Measurements from ENCODE around the gene OR2A2.
"Not testable (repeated sequence)": the region's sequence is repeated elsewhere in the genome, so short reads cannot be mapped to it uniquely, and the experiment has no call there.

The OR2A2 gene

DNA sequence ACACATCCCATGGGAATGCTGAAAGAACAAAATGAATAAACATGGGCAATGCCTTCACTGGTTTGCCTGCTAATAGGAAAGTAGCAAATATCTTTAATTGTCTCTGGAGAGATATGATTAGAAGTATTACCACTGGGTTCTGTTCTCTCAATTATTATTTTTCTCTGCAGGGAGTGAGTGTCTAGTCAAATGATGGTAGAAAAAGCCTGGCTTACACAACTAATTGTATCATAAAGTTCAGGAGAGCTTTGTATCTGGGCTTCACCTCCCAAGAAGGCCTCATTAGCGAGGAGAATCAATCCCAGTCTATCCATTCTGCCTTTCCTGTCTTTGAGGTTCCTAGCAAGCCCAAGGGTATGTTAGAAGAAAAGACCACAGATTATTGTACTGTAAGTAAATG is 13.5 kb downstream of the OR2A2 start, which contains the start of gene OR2A14:
Gene OR2A14, plus strand, starts transcription at position 301 of the 400 bp plus-strand sequence. CDS start 5,937 bp downstream, outside the sequence.
- no peak within 1 kb of the TSS for H3K27ac Mint-ChIP-seq
- no peak within 1 kb of the TSS for H3K4me3 Mint-ChIP-seq
- H3K27me3 Mint-ChIP-seq, result no peaks in the 10 kb centered on the region
- no peaks in the 10 kb centered on the region for H3K9me3 Mint-ChIP-seq (ENCODE audit: low read depth)
- H3K4me1 Mint-ChIP-seq (ENCODE audit: low read depth), result no peaks in the 10 kb centered on the region
- H3K36me3 Mint-ChIP-seq, result no peaks in the 10 kb centered on the region

DNA sequence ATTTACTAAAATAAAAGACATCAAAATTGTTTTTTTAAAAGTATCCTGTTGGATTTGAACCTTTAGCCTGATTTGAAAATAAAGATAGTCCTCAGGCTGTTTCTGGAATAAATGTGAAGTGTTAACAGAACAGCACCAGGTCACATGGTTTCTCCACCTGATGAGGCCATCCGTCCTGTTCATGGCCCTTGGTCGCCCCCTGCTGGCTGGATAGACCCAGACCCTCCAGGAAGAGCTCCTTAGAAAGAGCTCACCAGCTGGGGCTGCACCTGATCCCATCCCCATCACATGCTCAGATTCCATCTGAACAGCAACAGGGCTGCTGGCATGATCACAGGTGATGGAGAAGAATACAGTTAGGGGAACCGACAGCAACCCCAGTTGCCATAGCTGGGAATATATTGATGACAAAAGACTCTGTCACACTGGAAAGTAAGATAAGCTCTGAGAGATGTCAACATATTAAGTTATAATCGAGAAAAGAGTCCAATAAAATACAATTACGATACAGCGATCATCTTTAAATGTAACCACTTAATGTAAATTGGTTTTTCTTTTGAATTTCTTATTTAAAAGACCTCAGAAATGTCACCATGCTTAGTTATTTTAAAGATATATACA is 18.4 kb downstream of the OR2A2 start:
- H3K27ac Mint-ChIP-seq, result no peak overlapping the region
- H3K36me3 Mint-ChIP-seq, result no peaks in the 10 kb centered on the region
- H3K4me3 Mint-ChIP-seq, result no peak overlapping the region
- H3K27me3 Mint-ChIP-seq, result no peaks in the 10 kb centered on the region
- H3K4me1 Mint-ChIP-seq (ENCODE audit: low read depth), result no peaks in the 10 kb centered on the region
- H3K9me3 Mint-ChIP-seq (ENCODE audit: low read depth), result no peaks in the 10 kb centered on the region

DNA sequence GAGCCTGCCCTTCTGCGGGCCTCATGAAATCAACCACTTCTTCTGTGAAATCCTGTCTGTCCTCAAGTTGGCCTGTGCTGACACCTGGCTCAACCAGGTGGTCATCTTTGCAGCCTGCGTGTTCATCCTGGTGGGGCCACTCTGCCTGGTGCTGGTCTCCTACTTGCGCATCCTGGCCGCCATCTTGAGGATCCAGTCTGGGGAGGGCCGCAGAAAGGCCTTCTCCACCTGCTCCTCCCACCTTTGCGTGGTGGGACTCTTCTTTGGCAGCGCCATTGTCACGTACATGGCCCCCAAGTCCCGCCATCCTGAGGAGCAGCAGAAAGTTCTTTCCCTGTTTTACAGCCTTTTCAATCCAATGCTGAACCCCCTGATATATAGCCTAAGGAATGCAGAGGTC is 20.2 kb downstream of the OR2A2 start:
- not testable (repeated sequence) for H3K27me3 Mint-ChIP-seq; H3K9me3 Mint-ChIP-seq (ENCODE audit: low read depth); H3K27ac Mint-ChIP-seq; H3K4me1 Mint-ChIP-seq (ENCODE audit: low read depth); H3K36me3 Mint-ChIP-seq; H3K4me3 Mint-ChIP-seq

DNA sequence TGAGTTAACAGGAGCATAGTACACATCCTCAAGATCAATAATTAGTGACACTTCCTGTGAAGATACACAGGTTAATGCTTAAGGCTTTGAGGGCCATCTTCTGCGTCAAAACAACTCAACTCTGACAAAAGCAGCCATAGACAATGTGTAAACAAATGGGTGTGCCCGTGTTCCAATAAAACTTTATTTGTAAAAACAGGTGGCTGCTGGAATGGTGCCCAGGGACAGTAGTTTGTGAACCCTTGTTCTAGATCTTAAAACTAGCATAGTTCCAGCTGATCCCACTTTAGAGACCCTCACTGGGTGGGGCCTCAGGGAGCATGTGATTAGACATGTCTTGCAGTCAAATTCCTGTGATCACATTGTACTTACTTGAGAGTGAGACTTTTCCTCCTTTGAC is 21.3 kb downstream of the OR2A2 start:
- H3K9me3 Mint-ChIP-seq (ENCODE audit: low read depth), result no peaks in the 10 kb centered on the region
- no peaks in the 10 kb centered on the region for H3K4me1 Mint-ChIP-seq (ENCODE audit: low read depth)
- H3K27ac Mint-ChIP-seq, result no peak overlapping the region
- H3K27me3 Mint-ChIP-seq, result no peaks in the 10 kb centered on the region
- H3K36me3 Mint-ChIP-seq, result no peaks in the 10 kb centered on the region
- H3K4me3 Mint-ChIP-seq, result no peak overlapping the region

DNA sequence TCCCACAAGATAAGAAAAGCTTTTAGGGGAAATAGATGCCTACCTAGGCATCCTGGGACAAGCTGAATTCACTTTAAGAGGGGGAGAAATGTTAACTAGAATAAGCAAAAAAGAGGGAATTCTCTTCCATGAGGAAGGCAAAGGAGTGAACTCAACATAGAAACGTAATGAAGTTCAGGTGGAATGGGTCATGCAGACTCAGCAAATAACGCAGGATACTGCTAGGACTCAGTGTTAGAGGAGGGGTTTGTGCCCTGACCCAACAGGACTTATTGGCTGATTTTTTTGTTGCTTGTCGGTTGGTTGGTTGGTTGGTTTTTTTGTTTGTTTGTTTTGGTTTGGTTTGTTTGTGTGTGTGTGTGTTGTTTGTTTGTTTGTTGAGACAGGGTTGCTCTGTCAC is 22.9 kb downstream of the OR2A2 start:
- Mint-ChIP-seq H3K36me3 (no peaks in the 10 kb centered on the region), H3K4me1 (ENCODE audit: low read depth) (no peaks in the 10 kb centered on the region), H3K9me3 (ENCODE audit: low read depth) (no peaks in the 10 kb centered on the region), H3K27me3 (peaks cover 4% of the 10 kb centered on the region), H3K4me3 (no peak overlapping the region), H3K27ac (no peak overlapping the region)

DNA sequence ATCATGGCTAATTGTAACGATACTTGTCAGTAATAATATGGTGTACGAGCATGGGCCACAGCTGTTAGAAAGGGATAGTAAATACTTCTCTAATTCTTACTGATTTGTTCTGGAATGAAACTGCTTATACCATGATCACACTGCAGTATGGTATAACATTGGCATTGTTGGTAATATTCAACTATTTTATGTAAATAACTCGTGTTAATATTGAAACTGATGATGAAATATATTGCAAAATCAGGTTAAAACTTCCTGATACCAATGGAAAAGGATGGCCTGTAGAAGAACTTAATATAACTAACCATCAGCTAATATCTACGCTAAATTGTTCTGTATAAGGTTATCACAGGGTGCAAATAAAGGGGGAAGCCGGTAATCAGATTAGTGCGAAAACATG is 23.9 kb downstream of the OR2A2 start:
- no peaks in the 10 kb centered on the region for H3K9me3 Mint-ChIP-seq (ENCODE audit: low read depth)
- no peak overlapping the region for H3K4me3 Mint-ChIP-seq
- no peaks in the 10 kb centered on the region for H3K4me1 Mint-ChIP-seq (ENCODE audit: low read depth)
- H3K36me3 Mint-ChIP-seq, result no peaks in the 10 kb centered on the region
- H3K27ac Mint-ChIP-seq, result no peak overlapping the region
- peaks cover 4% of the 10 kb centered on the region for H3K27me3 Mint-ChIP-seq

DNA sequence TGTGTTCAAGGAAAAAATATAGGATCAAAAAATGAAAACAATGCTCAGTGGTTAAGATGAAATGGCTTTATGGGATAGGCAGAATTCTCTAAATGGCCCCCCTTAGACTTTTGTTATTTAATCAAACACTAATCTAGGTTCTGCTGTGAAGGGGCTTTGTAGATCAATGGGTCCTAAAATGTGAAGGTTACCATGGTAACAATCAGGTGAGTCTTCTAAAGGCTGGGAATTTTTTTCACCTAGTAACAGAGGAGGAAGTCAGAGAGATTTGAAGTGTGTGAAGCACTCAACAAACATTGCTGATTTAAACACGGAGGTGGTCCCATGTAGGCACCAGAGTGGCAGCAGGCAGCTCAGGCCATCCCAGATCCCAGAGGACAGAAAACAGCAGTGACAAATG is 24.7 kb downstream of the OR2A2 start:
- H3K9me3 Mint-ChIP-seq (ENCODE audit: low read depth), result no peaks in the 10 kb centered on the region
- H3K36me3 Mint-ChIP-seq, result no peaks in the 10 kb centered on the region
- H3K27ac Mint-ChIP-seq, result no peak overlapping the region

DNA sequence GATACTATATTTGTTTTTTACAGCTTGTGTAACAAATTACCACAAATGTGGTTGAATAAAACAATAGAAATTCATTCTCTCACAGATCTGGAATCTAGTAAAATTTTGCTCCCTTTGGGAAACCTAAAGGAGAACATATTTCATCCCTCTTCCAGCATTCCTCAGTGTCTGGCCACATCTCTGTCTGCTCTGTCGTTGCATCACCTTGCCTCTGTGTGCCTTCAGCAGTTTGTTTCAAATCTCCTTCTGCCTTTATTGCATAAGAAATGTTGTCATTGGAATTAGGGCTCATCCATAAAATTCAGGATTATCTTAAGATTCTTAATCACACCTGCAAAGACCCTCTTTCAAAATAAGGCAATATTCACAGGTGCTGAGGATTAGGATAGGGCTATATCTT is 28.1 kb downstream of the OR2A2 start:
- H3K4me3 Mint-ChIP-seq, result no peak overlapping the region
- peaks cover 6% of the 10 kb centered on the region for H3K27me3 Mint-ChIP-seq
- H3K27ac Mint-ChIP-seq, result no peak overlapping the region
- no peaks in the 10 kb centered on the region for H3K4me1 Mint-ChIP-seq (ENCODE audit: low read depth)
- no peaks in the 10 kb centered on the region for H3K9me3 Mint-ChIP-seq (ENCODE audit: low read depth)
- peaks cover 3% of the 10 kb centered on the region for H3K36me3 Mint-ChIP-seq

More for the DNA sequence above, 24.7 kb downstream of the OR2A2 start:
- Mint-ChIP-seq H3K27me3 (peaks cover 4% of the 10 kb centered on the region), H3K4me1 (ENCODE audit: low read depth) (no peaks in the 10 kb centered on the region), H3K4me3 (no peak overlapping the region)

DNA sequence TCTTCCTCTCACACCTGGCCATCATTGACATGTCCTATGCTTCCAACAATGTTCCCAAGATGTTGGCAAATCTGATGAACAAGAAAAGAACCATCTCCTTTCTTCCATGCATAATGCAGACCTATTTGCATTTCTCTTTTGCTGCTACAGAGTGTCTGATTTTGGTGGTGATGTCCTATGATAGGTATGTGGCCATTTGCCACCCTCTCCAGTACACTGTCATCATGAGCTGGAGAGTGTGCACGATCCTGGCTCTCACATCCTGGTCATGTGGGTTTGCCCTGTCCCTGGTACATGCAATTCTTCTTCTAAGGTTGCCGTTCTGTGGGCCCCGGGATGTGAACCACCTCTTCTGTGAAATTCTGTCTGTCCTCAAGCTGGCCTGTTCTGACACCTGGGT is 32.8 kb downstream of the OR2A2 start:
- peaks cover 7% of the 10 kb centered on the region for H3K36me3 Mint-ChIP-seq
- no peak overlapping the region for H3K27ac Mint-ChIP-seq
- H3K4me3 Mint-ChIP-seq, result no peak overlapping the region
- peaks cover 2% of the 10 kb centered on the region for H3K27me3 Mint-ChIP-seq
- H3K4me1 Mint-ChIP-seq (ENCODE audit: low read depth), result no peaks in the 10 kb centered on the region
- H3K9me3 Mint-ChIP-seq (ENCODE audit: low read depth), result peaks cover 7% of the 10 kb centered on the region

DNA sequence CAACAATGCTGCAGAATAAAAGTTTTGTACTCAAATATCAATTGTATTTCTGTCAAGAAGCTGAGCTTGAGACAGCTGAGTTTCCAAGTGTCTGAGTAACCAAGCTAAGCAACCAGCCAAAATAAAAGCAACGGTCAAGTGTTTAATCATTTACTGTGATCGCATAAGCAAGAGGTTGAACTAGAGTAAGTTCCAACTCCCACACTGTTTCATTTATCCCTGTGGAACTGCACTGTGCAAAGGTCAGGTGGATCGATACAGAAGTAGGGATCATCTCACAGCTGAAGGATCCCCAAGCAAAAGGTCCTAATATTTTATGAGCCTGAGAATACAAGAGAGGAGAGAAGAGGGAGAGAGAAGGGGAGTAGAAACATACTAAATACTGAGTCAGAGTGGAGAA is 35.0 kb downstream of the OR2A2 start:
- H3K4me3 Mint-ChIP-seq, result no peak overlapping the region
- peaks cover 6% of the 10 kb centered on the region for H3K27me3 Mint-ChIP-seq
- H3K36me3 Mint-ChIP-seq, result peaks cover 24% of the 10 kb centered on the region
- H3K4me1 Mint-ChIP-seq (ENCODE audit: low read depth), result no peaks in the 10 kb centered on the region
- peaks cover 25% of the 10 kb centered on the region for H3K9me3 Mint-ChIP-seq (ENCODE audit: low read depth)
- H3K27ac Mint-ChIP-seq, result no peak overlapping the region

DNA sequence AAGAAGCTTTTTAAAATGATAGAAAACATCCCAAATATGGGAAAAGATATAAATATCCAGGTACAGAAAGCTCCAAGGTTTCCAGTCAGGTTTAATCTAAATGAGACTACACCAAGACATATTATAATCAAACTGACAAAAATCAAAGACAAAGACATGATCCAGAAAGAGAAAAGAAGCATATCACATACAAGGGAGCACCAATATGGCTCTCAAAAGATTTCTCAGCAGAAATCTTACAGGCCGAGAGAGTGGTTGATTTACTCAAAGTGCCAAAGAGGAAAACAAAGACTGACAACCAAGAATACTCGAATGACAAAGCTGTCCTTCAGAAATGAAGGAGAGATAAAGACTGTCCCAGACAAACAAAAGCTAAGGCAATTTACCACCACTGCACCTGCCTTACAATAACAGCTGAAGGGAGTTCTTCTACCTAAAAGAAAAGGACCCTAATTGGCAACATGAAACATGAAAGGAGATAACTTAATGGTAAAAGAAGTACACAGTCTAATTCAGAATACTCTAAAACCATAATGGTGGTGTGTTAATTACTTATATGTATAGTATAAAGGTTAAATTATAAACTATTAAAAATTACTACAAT is 38.9 kb downstream of the OR2A2 start:
- peaks cover 28% of the 10 kb centered on the region for H3K36me3 Mint-ChIP-seq
- H3K27me3 Mint-ChIP-seq, result peaks cover 17% of the 10 kb centered on the region
- no peaks in the 10 kb centered on the region for H3K4me1 Mint-ChIP-seq (ENCODE audit: low read depth)
- peaks cover 42% of the 10 kb centered on the region for H3K9me3 Mint-ChIP-seq (ENCODE audit: low read depth)
- no peak overlapping the region for H3K4me3 Mint-ChIP-seq
- H3K27ac Mint-ChIP-seq, result no peak overlapping the region

DNA sequence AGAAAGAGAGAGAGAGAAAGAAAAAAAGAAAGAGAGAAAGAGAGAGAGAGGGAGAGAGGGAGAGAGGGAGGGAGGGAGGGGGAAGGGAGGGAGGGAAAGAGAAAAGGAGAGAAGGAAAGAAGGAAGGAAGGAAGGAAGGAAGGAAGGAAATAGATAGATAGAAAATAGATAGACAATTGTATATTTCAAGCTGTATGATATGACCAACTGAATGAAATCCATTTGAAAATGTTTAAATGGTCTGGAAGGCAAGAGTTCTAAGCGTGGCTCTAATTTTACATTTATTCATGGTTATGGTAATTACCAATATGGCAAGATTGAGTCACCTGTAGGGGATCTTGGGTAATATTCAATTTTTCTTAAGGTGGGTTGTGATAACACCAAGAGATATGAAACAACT is 49.5 kb downstream of the OR2A2 start:
- no peak overlapping the region for H3K27ac Mint-ChIP-seq
- H3K27me3 Mint-ChIP-seq, result peaks cover 8% of the 10 kb centered on the region
- no peaks in the 10 kb centered on the region for H3K36me3 Mint-ChIP-seq

More for the DNA sequence above, 49.5 kb downstream of the OR2A2 start:
- Mint-ChIP-seq H3K4me1 (ENCODE audit: low read depth) (no peaks in the 10 kb centered on the region), H3K9me3 (ENCODE audit: low read depth) (no peaks in the 10 kb centered on the region), H3K4me3 (no peak overlapping the region)

Data from activated naive CD8-positive, alpha-beta T cell (primary cell).